GM19455 (cell line): Measurements from ENCODE around the gene ARID5B.
A peak's percentile ranks its signal among the peaks of the same experiment; 100 is the strongest.

ENCODE experiments used
- ATAC-seq: cut with Tn5 transposase; IDR thresholded peaks from one replicate; pipeline ENCODE4 v1.9.1; 2021; ENCODE audit not compliant: unreplicated experiment

ARID5B gene

GRCh38 chr10:62063795-62064472 lies 162.4 kb downstream of the ARID5B start:
- ATAC-seq, result no peak

- ATAC-seq, result no peak
Measured at GRCh38 chr10:62067560-62067959, 166.1 kb downstream of the ARID5B start.

GRCh38 chr10:62068464-62068863 lies 167.0 kb downstream of the ARID5B start:
- no peak for ATAC-seq

GRCh38 chr10:62069452-62070178 lies 168.1 kb downstream of the ARID5B start:
- ATAC-seq, result no peak

GRCh38 chr10:62071846-62072281 lies 170.4 kb downstream of the ARID5B start:
- ATAC-seq, result no peak

GRCh38 chr10:62072901-62073300 lies 171.4 kb downstream of the ARID5B start:
- no peak for ATAC-seq

- no peak for ATAC-seq
Measured at GRCh38 chr10:62073429-62073828, 171.9 kb downstream of the ARID5B start.

GRCh38 chr10:62075414-62075813 lies 173.9 kb downstream of the ARID5B start:
- ATAC-seq, result no peak

- no peak for ATAC-seq
Measured at GRCh38 chr10:62075912-62076311, 174.4 kb downstream of the ARID5B start.

- no peak for ATAC-seq
Measured at GRCh38 chr10:62076891-62077290, 175.4 kb downstream of the ARID5B start.

GRCh38 chr10:62077330-62078015 lies 176.0 kb downstream of the ARID5B start:
- no peak for ATAC-seq

- peak; percentile 73 for ATAC-seq
Measured at GRCh38 chr10:62079885-62080559, 178.5 kb downstream of the ARID5B start.

- ATAC-seq, result no peak
Measured at GRCh38 chr10:62080905-62081304, 179.4 kb downstream of the ARID5B start.

- no peak for ATAC-seq
Measured at GRCh38 chr10:62081341-62082270, 180.1 kb downstream of the ARID5B start.

- ATAC-seq, result no peak
Measured at GRCh38 chr10:62082271-62082656, 180.8 kb downstream of the ARID5B start.

GRCh38 chr10:62082729-62083411 lies 181.4 kb downstream of the ARID5B start:
- peak; percentile 46 for ATAC-seq

GRCh38 chr10:62083412-62084267 lies 182.1 kb downstream of the ARID5B start:
- ATAC-seq, result no peak

GRCh38 chr10:62084451-62084850 lies 183.0 kb downstream of the ARID5B start:
- no peak for ATAC-seq

- no peak for ATAC-seq
Measured at GRCh38 chr10:62085404-62085803, 183.9 kb downstream of the ARID5B start.
